ENCODE measurements around the gene SINHCAF.

GRCh38 chr12:31288381-31288780, 37.6 kb downstream of the SINHCAF start:
- TF ChIP-seq POLR2A (IDR thresholded peaks at IDR 0.05): no peak
- TF ChIP-seq, protein P1, sequence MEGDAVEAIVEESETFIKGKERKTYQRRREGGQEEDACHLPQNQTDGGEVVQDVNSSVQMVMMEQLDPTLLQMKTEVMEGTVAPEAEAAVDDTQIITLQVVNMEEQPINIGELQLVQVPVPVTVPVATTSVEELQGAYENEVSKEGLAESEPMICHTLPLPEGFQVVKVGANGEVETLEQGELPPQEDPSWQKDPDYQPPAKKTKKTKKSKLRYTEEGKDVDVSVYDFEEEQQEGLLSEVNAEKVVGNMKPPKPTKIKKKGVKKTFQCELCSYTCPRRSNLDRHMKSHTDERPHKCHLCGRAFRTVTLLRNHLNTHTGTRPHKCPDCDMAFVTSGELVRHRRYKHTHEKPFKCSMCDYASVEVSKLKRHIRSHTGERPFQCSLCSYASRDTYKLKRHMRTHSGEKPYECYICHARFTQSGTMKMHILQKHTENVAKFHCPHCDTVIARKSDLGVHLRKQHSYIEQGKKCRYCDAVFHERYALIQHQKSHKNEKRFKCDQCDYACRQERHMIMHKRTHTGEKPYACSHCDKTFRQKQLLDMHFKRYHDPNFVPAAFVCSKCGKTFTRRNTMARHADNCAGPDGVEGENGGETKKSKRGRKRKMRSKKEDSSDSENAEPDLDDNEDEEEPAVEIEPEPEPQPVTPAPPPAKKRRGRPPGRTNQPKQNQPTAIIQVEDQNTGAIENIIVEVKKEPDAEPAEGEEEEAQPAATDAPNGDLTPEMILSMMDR (IDR thresholded peaks at IDR 0.05): no peak
